DOHH2 (cell line): ENCODE measurements around the gene PDE7B.

Experiments
- EZH2phosphoT487 ChIP-seq: fragments of 200-600 bp; sonication (generic); IDR thresholded peaks from 2 replicates; pipeline ENCODE4 v1.6.1; 2017; ENCODE audit warnings: borderline replicate concordance, mild to moderate bottlenecking, antibody characterized with exemption, low read length, moderate library complexity, mixed read lengths
- TF ChIP-seq, protein P1 (sequence below): fragments of 200-600 bp; sonication (generic); IDR thresholded peaks from one replicate; pipeline ENCODE4 v1.5.1; 2014; ENCODE audit warnings: antibody characterized with exemption, mild to moderate bottlenecking, low read depth, low read length; ENCODE audit not compliant: poor library complexity, severe bottlenecking

DNA sequence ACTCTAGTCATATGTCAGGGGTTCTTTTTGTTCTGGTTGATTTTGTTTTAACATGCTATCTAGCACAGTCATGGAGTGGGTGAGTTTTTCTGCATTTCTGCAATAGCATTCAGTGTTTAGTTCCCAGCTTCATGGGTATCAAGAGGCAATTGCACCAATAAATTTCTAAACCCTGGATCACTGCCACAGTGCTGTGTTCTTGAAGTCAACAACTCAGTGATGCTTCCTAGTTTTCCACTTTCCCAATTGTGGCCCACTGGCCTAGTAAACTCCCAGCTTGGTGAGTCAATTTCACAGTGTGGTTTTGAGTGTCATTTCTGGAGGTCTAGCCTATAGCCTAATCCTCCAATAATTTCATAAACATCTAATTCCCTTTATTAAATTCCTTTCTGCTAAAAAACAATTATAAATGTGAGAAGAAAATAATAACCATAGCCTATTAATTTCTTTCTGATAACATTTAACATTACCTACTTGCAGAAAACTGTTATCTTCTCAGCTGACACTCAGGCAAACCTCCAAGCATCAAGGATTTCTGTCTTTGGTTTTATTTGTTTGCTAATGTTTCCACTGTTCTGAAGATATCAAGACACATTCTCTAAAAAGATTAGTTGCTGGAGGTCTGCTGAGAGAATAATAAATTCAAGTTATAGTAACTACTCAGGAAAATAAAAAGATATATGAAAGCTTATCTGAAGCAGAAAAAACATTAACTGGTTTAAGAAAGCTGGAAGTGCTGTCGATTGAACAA is 89.9 kb downstream of the PDE7B start:
- TF ChIP-seq, protein P1, sequence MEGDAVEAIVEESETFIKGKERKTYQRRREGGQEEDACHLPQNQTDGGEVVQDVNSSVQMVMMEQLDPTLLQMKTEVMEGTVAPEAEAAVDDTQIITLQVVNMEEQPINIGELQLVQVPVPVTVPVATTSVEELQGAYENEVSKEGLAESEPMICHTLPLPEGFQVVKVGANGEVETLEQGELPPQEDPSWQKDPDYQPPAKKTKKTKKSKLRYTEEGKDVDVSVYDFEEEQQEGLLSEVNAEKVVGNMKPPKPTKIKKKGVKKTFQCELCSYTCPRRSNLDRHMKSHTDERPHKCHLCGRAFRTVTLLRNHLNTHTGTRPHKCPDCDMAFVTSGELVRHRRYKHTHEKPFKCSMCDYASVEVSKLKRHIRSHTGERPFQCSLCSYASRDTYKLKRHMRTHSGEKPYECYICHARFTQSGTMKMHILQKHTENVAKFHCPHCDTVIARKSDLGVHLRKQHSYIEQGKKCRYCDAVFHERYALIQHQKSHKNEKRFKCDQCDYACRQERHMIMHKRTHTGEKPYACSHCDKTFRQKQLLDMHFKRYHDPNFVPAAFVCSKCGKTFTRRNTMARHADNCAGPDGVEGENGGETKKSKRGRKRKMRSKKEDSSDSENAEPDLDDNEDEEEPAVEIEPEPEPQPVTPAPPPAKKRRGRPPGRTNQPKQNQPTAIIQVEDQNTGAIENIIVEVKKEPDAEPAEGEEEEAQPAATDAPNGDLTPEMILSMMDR: no peak
- no peak for TF ChIP-seq EZH2phosphoT487
